ENCODE measurements around the gene MOB3B.

The MOB3B gene

DNA sequence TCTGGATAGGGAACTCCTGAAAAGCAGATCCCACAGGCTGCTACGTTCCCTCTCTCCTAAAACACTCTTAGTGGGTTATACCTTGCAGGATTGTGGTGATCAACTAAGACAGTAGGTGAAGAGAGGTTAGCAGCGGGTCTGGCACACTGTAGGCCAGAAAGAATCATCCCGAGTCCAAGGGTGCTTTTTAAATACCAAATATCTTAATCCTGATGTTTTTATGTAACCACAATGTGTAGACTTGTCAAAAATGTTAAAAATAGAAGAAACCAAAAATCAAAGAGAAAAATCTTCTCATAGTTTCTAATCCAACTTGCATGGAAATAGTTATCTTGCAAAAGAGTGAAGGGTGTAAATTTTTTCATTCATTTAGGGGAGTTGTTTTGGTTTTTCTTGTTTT lies 57.8 kb downstream of the MOB3B start:
- TF ChIP-seq, protein P1, sequence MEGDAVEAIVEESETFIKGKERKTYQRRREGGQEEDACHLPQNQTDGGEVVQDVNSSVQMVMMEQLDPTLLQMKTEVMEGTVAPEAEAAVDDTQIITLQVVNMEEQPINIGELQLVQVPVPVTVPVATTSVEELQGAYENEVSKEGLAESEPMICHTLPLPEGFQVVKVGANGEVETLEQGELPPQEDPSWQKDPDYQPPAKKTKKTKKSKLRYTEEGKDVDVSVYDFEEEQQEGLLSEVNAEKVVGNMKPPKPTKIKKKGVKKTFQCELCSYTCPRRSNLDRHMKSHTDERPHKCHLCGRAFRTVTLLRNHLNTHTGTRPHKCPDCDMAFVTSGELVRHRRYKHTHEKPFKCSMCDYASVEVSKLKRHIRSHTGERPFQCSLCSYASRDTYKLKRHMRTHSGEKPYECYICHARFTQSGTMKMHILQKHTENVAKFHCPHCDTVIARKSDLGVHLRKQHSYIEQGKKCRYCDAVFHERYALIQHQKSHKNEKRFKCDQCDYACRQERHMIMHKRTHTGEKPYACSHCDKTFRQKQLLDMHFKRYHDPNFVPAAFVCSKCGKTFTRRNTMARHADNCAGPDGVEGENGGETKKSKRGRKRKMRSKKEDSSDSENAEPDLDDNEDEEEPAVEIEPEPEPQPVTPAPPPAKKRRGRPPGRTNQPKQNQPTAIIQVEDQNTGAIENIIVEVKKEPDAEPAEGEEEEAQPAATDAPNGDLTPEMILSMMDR (IDR thresholded peaks at IDR 0.05), result no peak

DNA sequence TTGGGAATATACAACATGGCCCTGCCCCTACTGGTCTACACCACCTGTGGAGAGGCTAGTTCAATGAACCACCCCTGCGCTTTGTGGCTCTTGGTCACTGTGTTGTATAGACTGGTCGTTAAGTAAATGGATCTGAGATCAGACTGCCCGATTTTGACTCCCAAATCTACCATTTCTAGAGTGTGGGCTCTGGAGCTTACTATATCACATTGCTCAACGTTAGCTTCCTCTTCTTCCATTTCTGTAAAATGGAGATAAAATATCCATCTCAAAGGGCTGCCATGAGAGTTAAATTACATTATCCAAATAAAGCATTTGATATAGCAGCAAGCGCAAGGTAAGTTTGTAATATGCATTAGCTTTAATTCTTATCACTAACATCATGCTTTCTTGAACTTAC lies 58.2 kb downstream of the MOB3B start:
- TF ChIP-seq, protein P1 (IDR thresholded peaks at IDR 0.05), result no peak

DNA sequence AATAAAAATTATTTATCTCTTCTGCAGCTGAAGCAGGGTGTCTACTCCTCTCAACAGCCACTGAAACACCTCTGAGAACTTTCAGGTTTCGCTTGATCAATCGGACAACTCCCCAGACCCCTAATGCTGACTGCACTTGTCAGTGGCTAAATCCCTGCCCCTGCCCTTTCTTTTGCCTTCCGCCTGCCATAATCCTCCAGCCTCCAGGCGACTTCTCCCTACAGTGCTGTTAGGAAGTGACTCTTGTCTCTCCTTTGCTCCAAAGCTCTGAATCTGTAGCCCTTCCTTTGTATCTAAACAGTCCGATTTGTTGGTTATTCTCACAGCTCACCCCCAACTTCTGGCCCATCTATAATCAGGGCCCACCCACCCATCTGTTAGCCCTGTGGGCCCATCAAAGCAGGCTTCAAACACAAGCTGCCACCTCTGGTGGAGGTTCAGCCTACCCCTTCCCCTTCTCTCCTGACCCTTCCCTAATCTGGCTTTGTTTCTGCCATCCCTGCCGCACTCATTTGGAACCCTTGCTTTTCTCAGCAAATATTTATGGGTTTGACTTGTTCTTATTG lies 59.2 kb downstream of the MOB3B start:
- TF ChIP-seq, protein P1 (IDR thresholded peaks at IDR 0.05), result no peak

- TF ChIP-seq, protein P1 (IDR thresholded peaks at IDR 0.05), result no peak
These were observed 60.1 kb downstream of the MOB3B start for GRCh38 chr9:27469550-27469949.

GRCh38 chr9:27468462-27469110 lies 61.0 kb downstream of the MOB3B start:
- TF ChIP-seq, protein P1 (IDR thresholded peaks at IDR 0.05), result no peak

DNA sequence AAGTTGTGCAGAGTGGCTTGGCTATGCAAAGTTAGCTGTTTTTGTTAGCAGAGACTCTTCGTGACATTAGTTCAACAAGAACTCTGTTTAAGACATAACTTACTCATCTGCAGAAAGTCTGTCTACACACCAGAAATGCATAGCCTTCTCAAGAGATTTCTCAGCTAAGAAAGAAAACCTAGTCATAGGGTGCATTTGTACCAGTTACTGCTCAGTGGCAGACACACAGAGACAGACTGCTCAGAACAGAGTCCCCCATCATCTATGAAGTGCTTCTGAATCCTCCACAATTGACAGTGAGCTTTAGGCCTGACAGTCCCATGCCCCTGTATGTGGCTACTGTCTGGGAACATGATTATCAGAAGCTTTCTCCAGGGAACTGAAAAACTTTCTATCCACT lies 61.6 kb downstream of the MOB3B start:
- TF ChIP-seq, protein P1 (IDR thresholded peaks at IDR 0.05), result no peak

DNA sequence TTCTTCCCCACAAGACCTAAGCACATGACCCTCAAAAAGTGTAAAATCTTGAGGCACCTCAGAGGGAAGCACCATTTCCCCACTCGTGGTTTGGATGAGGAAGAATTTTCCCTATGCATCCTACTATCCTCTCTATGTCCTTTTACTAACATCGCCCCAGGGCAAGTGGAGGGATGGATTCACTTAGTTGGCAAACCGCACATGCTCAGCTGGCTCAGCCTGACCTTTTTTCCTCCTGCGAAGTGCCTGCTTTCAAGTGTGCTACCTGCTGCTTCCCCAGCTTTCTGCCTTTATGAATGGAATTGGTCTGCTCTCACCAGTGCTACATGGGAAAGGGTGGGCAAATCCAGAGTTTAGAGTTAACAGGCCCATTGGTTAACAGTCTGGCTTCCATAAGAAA lies 62.1 kb downstream of the MOB3B start:
- TF ChIP-seq, protein P1 (IDR thresholded peaks at IDR 0.05), result no peak
